Breast epithelium (tissue), 4 donors: Measurements from ENCODE around the gene ARSK. TPM values are rescaled to one million over a fixed set of nuclear protein-coding genes. Genes with fewer than 3 reads are reported as not detected.
A peak's percentile ranks its signal among the peaks of the same experiment; 100 is the strongest.

Experiments
- DNase-seq, 2 donors: peaks; one replicate each; pipeline ENCODE4 v3.0.0-alpha.2; 2019; ENCODE audit warnings: low spot score in 2 of 2
- H3K27ac ChIP-seq, 2 donors: fragments of 200-600 bp; sonication (generic) in 1 of 2; one replicate each; pipeline ENCODE4 v1.5.1; 2016 to 2019; ENCODE audit warnings: mild to moderate bottlenecking in 1 of 2
- H3K27me3 ChIP-seq, 2 donors: fragments of 200-600 bp; sonication (generic) in 1 of 2; one replicate each; pipeline versions ENCODE4 v1.5.1 to v1.6.0; 2017 to 2019; ENCODE audit warnings: control low read depth in 1 of 2, mild to moderate bottlenecking in 1 of 2
- H3K36me3 ChIP-seq: fragments of 200-600 bp; one replicate; pipeline ENCODE4 v1.5.1; 2019
- H3K4me1 ChIP-seq, 2 donors: fragments of 200-600 bp; sonication (generic); one replicate each; pipeline ENCODE4 v1.5.1; 2016 to 2019; ENCODE audit warnings: control low read depth in 1 of 2
- H3K4me3 ChIP-seq, 3 donors: fragments of 200-600 bp; sonication (generic); 1 replicate in 2 of 3; 2 replicates in 1 of 3; pipeline ENCODE4 v1.5.1; 2016 to 2019; ENCODE audit warnings: mild to moderate bottlenecking in 3 of 3, moderate library complexity in 2 of 3
- H3K9me3 ChIP-seq, 2 donors: fragments of 200-600 bp; sonication (generic) in 1 of 2; one replicate each; pipeline ENCODE4 v1.5.1; 2016 to 2019; ENCODE audit warnings: control low read depth in 1 of 2
- CTCF ChIP-seq, 3 donors: fragments of 450-650 bp; IDR thresholded peaks; one replicate each; pipeline ENCODE4 v1.5.1; 2016 to 2017; ENCODE audit warnings: antibody characterized with exemption in 3 of 3, mild to moderate bottlenecking in 3 of 3, moderate library complexity in 3 of 3
- POLR2A ChIP-seq: fragments of 450-650 bp; IDR thresholded peaks from one replicate; pipeline ENCODE4 v1.6.1; 2016; ENCODE audit warnings: antibody characterized with exemption, mild to moderate bottlenecking, moderate library complexity
- POLR2AphosphoS5 ChIP-seq, 3 donors: sonication (generic); formaldehyde crosslinking; IDR thresholded peaks; one replicate each; pipeline ENCODE4 v1.6.1; 2017; ENCODE audit warnings: antibody characterized with exemption in 3 of 3
- intact Hi-C: fragments of 100-400 bp; cut with DNase I; formaldehyde crosslinking; loops from one replicate; pipeline ENCODE4 v1.15.1; 2023; ENCODE audit warnings: low total_unique reads
- total RNA-seq, 3 donors: library from RNA; depleted of rRNA; stranded (reverse); fragments of >200 nt; gene quantifications; one replicate each; pipeline ENCODE4 v1.1.0, GENCODE V29; 2016

Gene ARSK
- total RNA-seq, 3 donors from 2014 or later = 9.5 to 11.4 (median 10.1) TPM

- Histone ChIP-seq H3K4me3 (peak overlapping the region; percentile 55 to 74 (median 57)), H3K36me3 (no peaks in the 10 kb centered on the region), H3K9me3 (no peaks in the 10 kb centered on the region), H3K4me1 (peaks cover 0 to 4% of the 10 kb centered on the region in 2 donors), H3K27ac (no peak overlapping the region), H3K27me3 (no peaks in the 10 kb centered on the region)
- DNase-seq = no peak
- intact Hi-C loops = no loop called here
- TF ChIP-seq POLR2AphosphoS5 (IDR thresholded peaks at IDR 0.05) (no peak), CTCF (IDR thresholded peaks at IDR 0.05) (no peak), POLR2A (no peak)
These were observed 64.7 kb downstream of the ARSK start for GRCh38 chr5:95619514-95620029.

GRCh38 chr5:95620030-95620869 lies 65.3 kb downstream of the ARSK start, which contains the start of gene GPR150:
Gene GPR150, plus strand, starts transcription at chr5:95620087. Its CDS starts 189 bp downstream, at chr5:95620276.
- no peak for DNase-seq
- no peak for TF ChIP-seq POLR2AphosphoS5 (IDR thresholded peaks at IDR 0.05)
- no peak for TF ChIP-seq POLR2A
- TF ChIP-seq CTCF (IDR thresholded peaks at IDR 0.05) = no peak
- intact Hi-C loops = no loop called here
- no peak within 1 kb of the TSS for H3K27ac ChIP-seq
- H3K4me3 ChIP-seq = peak within 1 kb of the TSS; percentile 55 to 74 (median 57)
- H3K4me1 ChIP-seq = peaks cover 0 to 4% of the 10 kb centered on the region in 2 donors
- no peaks in the 10 kb centered on the region for H3K36me3 ChIP-seq
- H3K27me3 ChIP-seq = no peaks in the 10 kb centered on the region
- H3K9me3 ChIP-seq = no peaks in the 10 kb centered on the region

- intact Hi-C loops = no loop called here
- Histone ChIP-seq H3K4me3 (peak overlapping the region; percentile 55 to 74 (median 57)), H3K36me3 (no peaks in the 10 kb centered on the region), H3K4me1 (peaks cover 0 to 4% of the 10 kb centered on the region in 2 donors), H3K27ac (no peak overlapping the region), H3K9me3 (no peaks in the 10 kb centered on the region), H3K27me3 (no peaks in the 10 kb centered on the region)
- DNase-seq = no peak
- no peak for TF ChIP-seq CTCF (IDR thresholded peaks at IDR 0.05)
- TF ChIP-seq POLR2A = no peak
These were observed 66.3 kb downstream of the ARSK start for GRCh38 chr5:95620870-95621838.

GRCh38 chr5:95621839-95622629 lies 67.1 kb downstream of the ARSK start:
- TF ChIP-seq POLR2A (no peak), POLR2AphosphoS5 (IDR thresholded peaks at IDR 0.05) (no peak), CTCF (IDR thresholded peaks at IDR 0.05) (no peak)
- Histone ChIP-seq H3K36me3 (no peaks in the 10 kb centered on the region), H3K27ac (no peak overlapping the region), H3K9me3 (no peaks in the 10 kb centered on the region), H3K27me3 (no peaks in the 10 kb centered on the region), H3K4me3 (peak overlapping the region in 1 of 3 donors; percentile 57), H3K4me1 (peaks cover 0 to 4% of the 10 kb centered on the region in 2 donors)
- intact Hi-C loops = no loop called here
- no peak for DNase-seq
